ENCODE measurements around the gene GNG7. TPM values are rescaled to one million over a fixed set of nuclear protein-coding genes. Genes with fewer than 3 reads are reported as not detected.

The GNG7 gene
- total RNA-seq, 1 donor from 2014 or later = not detected

- no peak for DNase-seq (ENCODE audit: low read depth)
These were observed 209.6 kb downstream of the GNG7 start for GRCh38 chr19:2492870-2493269.

GRCh38 chr19:2491130-2491801, 211.2 kb downstream of the GNG7 start:
- peak; percentile 90 for DNase-seq (ENCODE audit: low read depth)

- DNase-seq (ENCODE audit: low read depth) = no peak
These were observed 211.8 kb downstream of the GNG7 start for GRCh38 chr19:2490659-2491058.

GRCh38 chr19:2488942-2489731, 213.4 kb downstream of the GNG7 start:
- DNase-seq (ENCODE audit: low read depth) = peak; percentile 76

- DNase-seq (ENCODE audit: low read depth) = no peak
These were observed 214.0 kb downstream of the GNG7 start for GRCh38 chr19:2488405-2488941.

- DNase-seq (ENCODE audit: low read depth) = no peak
These were observed 214.7 kb downstream of the GNG7 start for GRCh38 chr19:2487842-2488241.

GRCh38 chr19:2487090-2487489, 215.4 kb downstream of the GNG7 start:
- DNase-seq (ENCODE audit: low read depth) = no peak

- no peak for DNase-seq (ENCODE audit: low read depth)
These were observed 217.1 kb downstream of the GNG7 start for GRCh38 chr19:2485428-2485827.

GRCh38 chr19:2484178-2484937, 218.1 kb downstream of the GNG7 start:
- no peak for DNase-seq (ENCODE audit: low read depth)

- DNase-seq (ENCODE audit: low read depth) = no peak
These were observed 218.9 kb downstream of the GNG7 start for GRCh38 chr19:2483484-2484151.

- no peak for DNase-seq (ENCODE audit: low read depth)
These were observed 219.4 kb downstream of the GNG7 start for GRCh38 chr19:2483084-2483483.

- DNase-seq (ENCODE audit: low read depth) = no peak
These were observed 220.0 kb downstream of the GNG7 start for GRCh38 chr19:2482354-2483038.

GRCh38 chr19:2481466-2481865, 221.0 kb downstream of the GNG7 start:
- no peak for DNase-seq (ENCODE audit: low read depth)

- DNase-seq (ENCODE audit: low read depth) = no peak
These were observed 222.8 kb downstream of the GNG7 start for GRCh38 chr19:2479556-2480194.

- DNase-seq (ENCODE audit: low read depth) = peak; percentile 56
These were observed 223.5 kb downstream of the GNG7 start for GRCh38 chr19:2478756-2479555.

GRCh38 chr19:2478278-2478755, 224.2 kb downstream of the GNG7 start:
- peak; percentile 63 for DNase-seq (ENCODE audit: low read depth)

- peak; percentile 44 for DNase-seq (ENCODE audit: low read depth)
These were observed 224.7 kb downstream of the GNG7 start for GRCh38 chr19:2477732-2478191.

GRCh38 chr19:2477141-2477710, 225.3 kb downstream of the GNG7 start:
- peak; percentile 58 for DNase-seq (ENCODE audit: low read depth)

All from myocyte (in vitro differentiated cells).